GM18867 (cell line): Measurements from ENCODE around the gene NAGS.
A peak's percentile ranks its signal among the peaks of the same experiment; 100 is the strongest.
"Not testable (repeated sequence)": the region's sequence is repeated elsewhere in the genome, so short reads cannot be mapped to it uniquely, and the experiment has no call there.

Experiments used
- ATAC-seq: cut with Tn5 transposase; IDR thresholded peaks from one replicate; pipeline ENCODE4 v1.9.1; 2021; ENCODE audit warnings: mild to moderate bottlenecking, moderate library complexity; ENCODE audit not compliant: unreplicated experiment

NAGS gene

GRCh38 chr17:44006272-44006597 lies 1.8 kb downstream of the NAGS start:
- ATAC-seq, result peak; percentile 19

- peak; percentile 71 for ATAC-seq
Measured at GRCh38 chr17:44006598-44007345, 2.4 kb downstream of the NAGS start.

GRCh38 chr17:44007346-44008204 lies 3.2 kb downstream of the NAGS start:
- peak; percentile 9 for ATAC-seq

- no peak for ATAC-seq
Measured at GRCh38 chr17:44008205-44008909, 3.9 kb downstream of the NAGS start.

GRCh38 chr17:44010966-44011647 lies 6.7 kb downstream of the NAGS start:
- ATAC-seq, result no peak

GRCh38 chr17:44011876-44012275 lies 7.5 kb downstream of the NAGS start:
- ATAC-seq, result no peak

GRCh38 chr17:44012391-44012790 lies 8.0 kb downstream of the NAGS start:
- no peak for ATAC-seq

- ATAC-seq, result no peak
Measured at GRCh38 chr17:44012874-44013273, 8.5 kb downstream of the NAGS start.

- no peak for ATAC-seq
Measured at GRCh38 chr17:44014133-44014436, 9.7 kb downstream of the NAGS start.

GRCh38 chr17:44014437-44015172 lies 10.2 kb downstream of the NAGS start, which contains the start of gene TMEM101:
TMEM101 (minus strand) TSS chr17:44014963; CDS start chr17:44014952, 11 bp downstream.
- peak; percentile 82 for ATAC-seq

GRCh38 chr17:44021227-44021626 lies 16.8 kb downstream of the NAGS start:
- not testable (repeated sequence) for ATAC-seq

- ATAC-seq, result no peak
Measured at GRCh38 chr17:44022246-44022645, 17.8 kb downstream of the NAGS start.

- ATAC-seq, result no peak
Measured at GRCh38 chr17:44023545-44024270, 19.3 kb downstream of the NAGS start.

GRCh38 chr17:44024271-44024663 lies 19.8 kb downstream of the NAGS start:
- ATAC-seq, result no peak

GRCh38 chr17:44024853-44025252 lies 20.4 kb downstream of the NAGS start:
- no peak for ATAC-seq

GRCh38 chr17:44029736-44030135 lies 25.3 kb downstream of the NAGS start:
- ATAC-seq, result no peak

- no peak for ATAC-seq
Measured at GRCh38 chr17:44030482-44030881, 26.1 kb downstream of the NAGS start.

- no peak for ATAC-seq
Measured at GRCh38 chr17:44033861-44034408, 29.5 kb downstream of the NAGS start.

GRCh38 chr17:44034688-44035087 lies 30.3 kb downstream of the NAGS start:
- ATAC-seq, result not testable (repeated sequence)
